K562 (cell line): ENCODE results near the gene PAIP2. TPM values are rescaled to one million over a fixed set of nuclear protein-coding genes. Genes with fewer than 3 reads are reported as not detected.

ENCODE experiments used
- AFF1 ChIP-seq, 2 experiments: fragments of 450-650 bp; IDR thresholded peaks; 2 replicates each; pipeline ENCODE4 v1.6.1; 2018; ENCODE audit warnings: mild to moderate bottlenecking in 2 of 2, low read depth in 1 of 2; ENCODE audit not compliant: partially characterized antibody in 2 of 2
- FOXP1 ChIP-seq: sonication (generic); formaldehyde crosslinking; IDR thresholded peaks from 2 replicates; pipeline ENCODE4 v1.8.0; 2022; ENCODE audit warnings: mild to moderate bottlenecking, missing genetic modification reagents
- GABPB1 ChIP-seq: sonication (generic); formaldehyde crosslinking; IDR thresholded peaks from 2 replicates; pipeline ENCODE4 v1.8.0; 2022; ENCODE audit warnings: mild to moderate bottlenecking, missing genetic modification reagents
- KDM2B ChIP-seq: fragments of 250-450 bp; sonication (Bioruptor Pico); IDR thresholded peaks from 2 replicates; pipeline ENCODE4 v1.8.0; 2021; ENCODE audit warnings: mild to moderate bottlenecking, moderate library complexity
- MIER1 ChIP-seq: fragments of 450-650 bp; IDR thresholded peaks from 2 replicates; pipeline ENCODE4 v1.6.1; 2016; ENCODE audit warnings: antibody characterized with exemption, mild to moderate bottlenecking, low read depth
- MTA3 ChIP-seq: fragments of 450-650 bp; formaldehyde crosslinking; IDR thresholded peaks from 2 replicates; pipeline ENCODE4 v1.6.1; 2017; ENCODE audit warnings: mild to moderate bottlenecking, borderline replicate concordance
- SMAD3 ChIP-seq: fragments of 450-650 bp; formaldehyde crosslinking; conservative IDR thresholded peaks from 2 replicates; pipeline ENCODE4 v1.4.0; 2020; ENCODE audit warnings: mild to moderate bottlenecking
- STAG1 ChIP-seq: sonication (generic); formaldehyde crosslinking; IDR thresholded peaks from 2 replicates; pipeline ENCODE4 v1.5.0; 2020; ENCODE audit warnings: missing genetic modification reagents, borderline replicate concordance
- USF2 ChIP-seq: sonication (generic); formaldehyde crosslinking; IDR thresholded peaks from 2 replicates; pipeline ENCODE4 v1.5.0; 2020; ENCODE audit warnings: missing genetic modification reagents
- ZBTB17 ChIP-seq: fragments of 450-650 bp; formaldehyde crosslinking; IDR thresholded peaks from 2 replicates; pipeline ENCODE4 v1.4.0; 2020; ENCODE audit warnings: mild to moderate bottlenecking
- ZEB2 ChIP-seq: fragments of 450-650 bp; IDR thresholded peaks from 2 replicates; pipeline ENCODE4 v1.6.1; 2016
- ZNF785 ChIP-seq: fragments of 250-450 bp; sonication (Bioruptor Pico); IDR thresholded peaks from 2 replicates; pipeline ENCODE4 v1.4.0; 2020; ENCODE audit warnings: mild to moderate bottlenecking
- polyA plus RNA-seq, 8 experiments: library from polyadenylated mRNA; depleted of rRNA in 4 of 8; stranded (reverse) in 5 of 8; unstranded in 3 of 8; fragments of >200 nt; fragmentation: Nextera tagmentation in 2 of 8; fragmentation: Illumina TruSeq in 1 of 8; extraction: Ambion mirVana in 2 of 8; extraction: Trizol in 1 of 8; gene quantifications; 2 replicates each; pipeline versions ENCODE4 v1.2.1 to v1.2.3, GENCODE V29; 2011 to 2014; ENCODE audit warnings: inconsistent platforms in 1 of 8, missing spikeins in 1 of 8
- total RNA-seq, 7 experiments: library from RNA; depleted of rRNA in 6 of 7; stranded (reverse); fragments of >200 nt in 6 of 7; fragmentation: Illumina TruSeq in 2 of 7; extraction: Trizol in 2 of 7; gene quantifications; 2 replicates each; pipeline versions ENCODE4 v1.2.1 to v1.2.3, GENCODE V29; 2011 to 2021; ENCODE audit warnings: low replicate concordance in 1 of 7
- TF ChIP-seq, protein P1 (sequence below): fragments of 450-650 bp; IDR thresholded peaks from 2 replicates; pipeline ENCODE4 v1.6.1; 2016; ENCODE audit warnings: mild to moderate bottlenecking
- TF ChIP-seq, protein P2 (sequence below): fragments of 250-450 bp; sonication (Bioruptor Pico); IDR thresholded peaks from 2 replicates; pipeline ENCODE4 v1.5.0; 2021
- TF ChIP-seq, protein P3 (sequence below): fragments of 450-650 bp; formaldehyde crosslinking; IDR thresholded peaks from 2 replicates; pipeline ENCODE4 v1.4.0; 2020; ENCODE audit warnings: mild to moderate bottlenecking, moderate library complexity

Gene PAIP2
- total and polyA plus RNA-seq, 9 of the 15 experiments (the other 6 are each of a cell fraction or from before 2014, with no cell fraction given), result 78.3 to 187 (median 128) TPM

GRCh38 chr5:139293202-139293506 is 48.5 kb upstream of the PAIP2 start (continued):
- TF ChIP-seq AFF1 (IDR thresholded peaks at IDR 0.05; ENCODE audit: low read depth in 1 of 2, partially characterized antibody in 2 of 2), result peak in 1 of 2 experiments; percentile 13
- 0 out of 2 replicates have a peak, but pooled peaks have one; percentile 10 for TF ChIP-seq MTA3
- no peak for TF ChIP-seq USF2 (CRISPR knock-in tag)
- TF ChIP-seq MIER1, result no peak
- TF ChIP-seq, protein P1, sequence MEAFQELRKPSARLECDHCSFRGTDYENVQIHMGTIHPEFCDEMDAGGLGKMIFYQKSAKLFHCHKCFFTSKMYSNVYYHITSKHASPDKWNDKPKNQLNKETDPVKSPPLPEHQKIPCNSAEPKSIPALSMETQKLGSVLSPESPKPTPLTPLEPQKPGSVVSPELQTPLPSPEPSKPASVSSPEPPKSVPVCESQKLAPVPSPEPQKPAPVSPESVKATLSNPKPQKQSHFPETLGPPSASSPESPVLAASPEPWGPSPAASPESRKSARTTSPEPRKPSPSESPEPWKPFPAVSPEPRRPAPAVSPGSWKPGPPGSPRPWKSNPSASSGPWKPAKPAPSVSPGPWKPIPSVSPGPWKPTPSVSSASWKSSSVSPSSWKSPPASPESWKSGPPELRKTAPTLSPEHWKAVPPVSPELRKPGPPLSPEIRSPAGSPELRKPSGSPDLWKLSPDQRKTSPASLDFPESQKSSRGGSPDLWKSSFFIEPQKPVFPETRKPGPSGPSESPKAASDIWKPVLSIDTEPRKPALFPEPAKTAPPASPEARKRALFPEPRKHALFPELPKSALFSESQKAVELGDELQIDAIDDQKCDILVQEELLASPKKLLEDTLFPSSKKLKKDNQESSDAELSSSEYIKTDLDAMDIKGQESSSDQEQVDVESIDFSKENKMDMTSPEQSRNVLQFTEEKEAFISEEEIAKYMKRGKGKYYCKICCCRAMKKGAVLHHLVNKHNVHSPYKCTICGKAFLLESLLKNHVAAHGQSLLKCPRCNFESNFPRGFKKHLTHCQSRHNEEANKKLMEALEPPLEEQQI, result peak; percentile 48; the same call in 1 of the 2 replicates
- TF ChIP-seq SMAD3, result no peak
- no peak for TF ChIP-seq STAG1
- TF ChIP-seq KDM2B (CRISPR knock-in tag), result no peak
- no peak for TF ChIP-seq ZEB2
- no peak for TF ChIP-seq ZBTB17 (CRISPR knock-in tag)
- TF ChIP-seq, protein P2, sequence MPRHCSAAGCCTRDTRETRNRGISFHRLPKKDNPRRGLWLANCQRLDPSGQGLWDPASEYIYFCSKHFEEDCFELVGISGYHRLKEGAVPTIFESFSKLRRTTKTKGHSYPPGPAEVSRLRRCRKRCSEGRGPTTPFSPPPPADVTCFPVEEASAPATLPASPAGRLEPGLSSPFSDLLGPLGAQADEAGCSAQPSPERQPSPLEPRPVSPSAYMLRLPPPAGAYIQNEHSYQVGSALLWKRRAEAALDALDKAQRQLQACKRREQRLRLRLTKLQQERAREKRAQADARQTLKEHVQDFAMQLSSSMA (CRISPR knock-in tag), result no peak
- no peak for TF ChIP-seq FOXP1
- TF ChIP-seq ZNF785, result no peak
- TF ChIP-seq GABPB1 (CRISPR knock-in tag), result no peak
- TF ChIP-seq, protein P3, sequence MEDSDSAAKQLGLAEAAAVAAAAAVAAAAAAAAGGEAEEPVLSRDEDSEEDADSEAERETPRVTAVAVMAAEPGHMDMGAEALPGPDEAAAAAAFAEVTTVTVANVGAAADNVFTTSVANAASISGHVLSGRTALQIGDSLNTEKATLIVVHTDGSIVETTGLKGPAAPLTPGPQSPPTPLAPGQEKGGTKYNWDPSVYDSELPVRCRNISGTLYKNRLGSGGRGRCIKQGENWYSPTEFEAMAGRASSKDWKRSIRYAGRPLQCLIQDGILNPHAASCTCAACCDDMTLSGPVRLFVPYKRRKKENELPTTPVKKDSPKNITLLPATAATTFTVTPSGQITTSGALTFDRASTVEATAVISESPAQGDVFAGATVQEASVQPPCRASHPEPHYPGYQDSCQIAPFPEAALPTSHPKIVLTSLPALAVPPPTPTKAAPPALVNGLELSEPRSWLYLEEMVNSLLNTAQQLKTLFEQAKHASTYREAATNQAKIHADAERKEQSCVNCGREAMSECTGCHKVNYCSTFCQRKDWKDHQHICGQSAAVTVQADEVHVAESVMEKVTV (CRISPR knock-in tag), result no peak
